NCI-H526 (cell line): ENCODE data around the gene EPHB6.

ENCODE experiments used
- DNase-seq, 2 experiments: peaks; one replicate each; lab custom pipeline; 2025; lab: John Stamatoyannopoulos, UW

Gene EPHB6

GRCh38 chr7:142835487-142835886 is 19.4 kb upstream of the EPHB6 start:
- no peak for DNase-seq

GRCh38 chr7:142836426-142836825 is 18.4 kb upstream of the EPHB6 start:
- DNase-seq: no peak

- no peak for DNase-seq
These were observed 16.2 kb upstream of the EPHB6 start for GRCh38 chr7:142838461-142839213.

DNA sequence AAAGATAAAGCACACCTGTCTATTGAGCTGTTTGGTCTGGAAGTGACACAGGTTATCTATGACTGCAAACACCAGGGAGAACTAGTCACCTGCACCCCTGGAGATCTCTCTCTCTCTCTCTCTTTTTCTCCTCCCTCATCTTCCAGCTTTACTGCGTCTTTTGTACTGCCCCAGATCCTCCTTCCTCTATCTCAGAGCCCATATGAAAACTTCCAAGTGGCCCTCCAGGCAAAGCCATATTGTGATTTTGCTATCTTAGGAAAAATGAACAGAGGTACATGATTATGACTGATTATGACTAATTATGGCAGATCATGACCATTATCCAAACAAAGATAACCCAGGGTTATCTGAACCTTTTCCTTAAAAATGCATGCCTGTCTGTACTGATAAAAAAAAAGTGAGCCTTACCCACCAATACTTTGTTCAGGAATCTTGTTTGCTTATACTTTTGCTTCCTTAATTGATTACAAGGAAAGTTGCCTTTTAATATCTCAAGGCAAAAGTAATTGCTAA is 12.6 kb upstream of the EPHB6 start:
- no peak for DNase-seq

- DNase-seq: no peak
These were observed 7.5 kb upstream of the EPHB6 start for GRCh38 chr7:142847353-142847752.

- DNase-seq: no peak
These were observed 3.6 kb upstream of the EPHB6 start for GRCh38 chr7:142851269-142851668.

- no peak for DNase-seq
These were observed 3.0 kb upstream of the EPHB6 start for GRCh38 chr7:142851919-142852318.

DNA sequence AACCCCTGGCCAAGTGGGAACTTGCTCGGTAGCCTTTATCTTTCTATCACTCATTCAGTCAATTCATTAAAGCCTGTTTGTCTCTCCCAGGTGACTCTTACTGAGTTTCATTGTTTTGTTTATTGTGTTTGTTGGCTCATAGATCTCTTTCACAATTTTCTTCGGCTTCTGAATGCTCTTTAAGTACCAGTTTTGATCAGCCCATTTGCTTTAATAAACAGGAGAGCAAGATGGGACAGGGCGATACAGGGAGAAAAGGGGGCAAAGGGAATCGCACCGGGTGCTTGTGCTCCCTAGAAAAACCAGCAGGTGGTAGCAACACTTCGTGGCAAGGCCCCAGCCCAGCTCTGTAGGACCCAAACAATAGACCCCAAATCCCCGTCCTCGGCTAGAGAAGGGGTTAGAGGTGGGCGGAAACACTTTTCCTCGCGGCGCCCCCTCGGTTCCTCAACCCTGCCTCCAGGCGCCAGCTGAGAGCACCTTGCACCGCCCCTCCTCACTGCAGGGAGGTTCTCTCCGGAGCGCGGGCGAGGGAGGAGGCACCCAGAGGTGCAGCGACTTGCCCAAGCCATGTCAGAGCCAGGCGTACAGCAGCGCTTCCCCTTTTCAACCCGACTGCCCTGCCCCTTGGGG is 1.0 kb upstream of the EPHB6 start:
- peak; percentile 58 to 85 for DNase-seq

DNA sequence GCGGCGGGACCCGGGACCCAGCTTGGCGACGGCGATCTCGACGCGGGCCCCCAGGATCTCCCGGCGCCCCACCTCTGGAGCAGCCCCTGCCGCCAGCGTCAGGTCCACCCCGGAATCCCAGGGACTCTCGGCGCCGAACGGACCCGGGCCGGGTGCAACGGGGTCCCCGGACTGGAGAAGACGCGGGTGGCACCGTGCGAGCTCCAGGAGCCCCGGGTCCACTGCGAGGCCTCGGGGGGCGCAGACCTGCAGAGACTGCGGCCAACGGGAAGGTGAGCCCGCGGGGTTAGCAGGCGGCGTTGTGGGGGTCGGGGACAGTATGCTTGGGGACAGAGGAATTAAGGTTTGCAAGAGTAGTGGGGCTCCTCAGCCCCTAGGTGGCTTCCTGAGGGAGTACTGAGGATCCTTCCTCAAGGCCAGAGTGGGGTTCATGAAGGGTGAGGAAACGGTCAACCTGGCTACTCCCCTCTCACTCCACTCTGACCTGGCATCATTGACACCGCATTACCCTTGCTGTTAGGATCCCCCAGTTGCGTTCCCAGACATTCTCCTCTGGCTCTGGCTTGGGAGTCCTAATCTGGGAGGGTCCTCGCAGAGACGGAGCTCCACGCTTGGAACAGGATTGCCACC is 353 bp downstream of the EPHB6 start:
- DNase-seq: no peak

DNA sequence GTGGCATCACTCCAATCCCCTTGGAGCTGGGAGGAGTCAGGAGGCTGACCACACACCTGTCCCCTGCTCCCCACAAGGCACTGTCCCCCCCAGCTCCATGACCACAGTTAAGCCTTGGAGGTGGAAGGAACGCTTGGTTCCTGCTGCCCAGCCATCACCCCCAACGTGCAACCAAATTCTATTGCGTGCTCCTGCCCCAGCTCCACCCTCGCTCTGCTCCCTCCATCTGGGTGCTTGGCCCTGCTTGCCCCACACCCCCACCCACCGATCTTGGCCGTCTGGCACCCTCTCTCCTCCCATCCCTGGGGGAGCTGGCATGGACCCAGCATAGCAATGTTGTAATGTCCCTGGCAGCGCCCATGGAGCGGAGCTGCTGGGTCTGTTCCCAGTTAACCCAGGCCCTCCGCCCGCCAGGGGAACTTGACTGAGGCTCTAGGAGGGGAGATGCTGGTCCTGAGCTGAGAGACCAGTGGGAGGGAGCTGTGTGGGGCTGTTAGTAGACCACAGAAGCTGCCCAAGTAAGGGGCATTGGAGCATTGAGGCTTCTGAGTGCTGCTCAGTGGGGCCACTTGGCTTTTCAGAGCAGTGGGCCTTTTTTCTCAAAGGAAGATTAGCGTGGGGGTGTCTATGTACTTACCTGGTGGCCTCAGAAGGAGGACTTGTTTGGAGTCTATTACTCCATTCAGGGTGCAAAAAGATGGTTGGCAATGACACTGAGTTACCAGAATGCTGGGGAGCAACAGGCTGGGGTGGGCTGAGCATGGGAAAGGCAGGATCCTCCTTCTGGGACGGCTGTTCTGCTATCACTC is 1.1 kb downstream of the EPHB6 start:
- no peak for DNase-seq

GRCh38 chr7:142856565-142857245 is 1.8 kb downstream of the EPHB6 start:
- DNase-seq: no peak

DNA sequence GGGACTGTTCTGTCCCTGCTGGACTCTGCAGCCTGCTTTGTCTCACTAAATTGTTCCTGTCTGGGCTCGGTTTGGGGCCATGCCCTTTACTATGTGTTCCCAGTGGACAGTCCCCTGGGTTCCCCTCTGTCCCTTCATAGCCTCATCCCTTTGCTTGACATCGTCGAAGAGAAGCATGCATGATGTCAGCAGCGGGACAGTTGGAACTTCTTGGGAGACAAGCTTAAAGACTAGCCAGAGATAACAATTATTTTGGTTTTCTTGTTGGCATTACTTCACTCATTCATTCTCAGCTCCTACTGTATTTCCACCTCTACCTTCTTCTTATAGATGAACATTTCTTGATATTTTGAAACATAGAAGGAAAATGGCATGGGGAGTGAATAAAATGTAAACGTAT is 2.7 kb downstream of the EPHB6 start:
- DNase-seq: no peak

GRCh38 chr7:142859411-142859810 is 4.5 kb downstream of the EPHB6 start:
- DNase-seq: no peak

GRCh38 chr7:142859829-142860228 is 5.0 kb downstream of the EPHB6 start:
- DNase-seq: no peak

- DNase-seq: no peak
These were observed 6.1 kb downstream of the EPHB6 start for GRCh38 chr7:142860968-142861367.

GRCh38 chr7:142862351-142862750 is 7.5 kb downstream of the EPHB6 start:
- DNase-seq: no peak

GRCh38 chr7:142862786-142863400 is 8.0 kb downstream of the EPHB6 start:
- no peak for DNase-seq

DNA sequence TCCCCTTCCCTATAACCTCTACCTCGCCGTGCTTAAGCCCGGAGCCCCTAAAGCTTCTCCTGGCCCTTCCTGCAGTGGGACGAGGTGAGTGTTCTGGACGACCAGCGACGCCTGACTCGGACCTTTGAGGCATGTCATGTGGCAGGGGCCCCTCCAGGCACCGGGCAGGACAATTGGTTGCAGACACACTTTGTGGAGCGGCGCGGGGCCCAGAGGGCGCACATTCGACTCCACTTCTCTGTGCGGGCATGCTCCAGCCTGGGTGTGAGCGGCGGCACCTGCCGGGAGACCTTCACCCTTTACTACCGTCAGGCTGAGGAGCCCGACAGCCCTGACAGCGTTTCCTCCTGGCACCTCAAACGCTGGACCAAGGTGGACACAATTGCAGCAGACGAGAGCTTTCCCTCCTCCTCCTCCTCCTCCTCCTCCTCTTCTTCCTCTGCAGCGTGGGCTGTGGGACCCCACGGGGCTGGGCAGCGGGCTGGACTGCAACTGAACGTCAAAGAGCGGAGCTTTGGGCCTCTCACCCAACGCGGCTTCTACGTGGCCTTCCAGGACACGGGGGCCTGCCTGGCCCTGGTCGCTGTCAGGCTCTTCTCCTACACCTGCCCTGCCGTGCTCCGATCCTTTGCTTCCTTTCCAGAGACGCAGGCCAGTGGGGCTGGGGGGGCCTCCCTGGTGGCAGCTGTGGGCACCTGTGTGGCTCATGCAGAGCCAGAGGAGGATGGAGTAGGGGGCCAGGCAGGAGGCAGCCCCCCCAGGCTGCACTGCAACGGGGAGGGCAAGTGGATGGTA is 9.2 kb downstream of the EPHB6 start:
- DNase-seq: no peak

DNA sequence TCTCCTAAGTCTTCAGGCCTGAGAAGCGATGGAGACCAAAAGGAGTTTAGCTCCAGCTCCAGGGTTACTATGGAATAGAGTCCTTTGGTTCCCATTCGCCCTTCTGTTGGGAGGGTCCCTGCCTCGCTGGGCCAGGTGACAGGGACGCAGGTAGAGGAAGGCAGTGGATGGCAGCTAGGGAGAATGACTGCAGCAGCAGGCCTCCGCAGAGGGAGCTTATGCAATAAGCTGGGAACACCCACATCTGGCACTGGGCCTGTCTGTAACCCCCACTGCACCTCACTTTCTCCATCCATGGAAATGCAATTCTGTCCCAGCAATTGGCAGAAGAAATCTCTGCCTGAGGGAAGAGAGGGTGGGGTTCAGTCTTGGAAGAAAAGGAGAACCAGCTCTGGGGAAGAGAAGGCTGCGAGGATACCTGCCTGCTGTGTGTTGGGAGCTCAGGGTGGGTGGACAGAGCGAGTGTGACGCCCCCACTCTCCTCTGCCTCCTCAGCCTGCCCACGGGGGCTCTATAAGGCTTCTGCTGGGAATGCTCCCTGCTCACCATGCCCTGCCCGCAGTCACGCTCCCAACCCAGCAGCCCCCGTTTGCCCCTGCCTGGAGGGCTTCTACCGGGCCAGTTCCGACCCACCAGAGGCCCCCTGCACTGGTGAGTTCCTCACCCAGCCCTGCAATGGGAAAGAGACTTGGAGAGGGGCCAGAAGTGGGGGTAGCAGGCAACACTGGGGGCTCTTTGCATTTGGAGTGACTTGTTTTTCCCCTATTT is 10.3 kb downstream of the EPHB6 start:
- DNase-seq: no peak

DNA sequence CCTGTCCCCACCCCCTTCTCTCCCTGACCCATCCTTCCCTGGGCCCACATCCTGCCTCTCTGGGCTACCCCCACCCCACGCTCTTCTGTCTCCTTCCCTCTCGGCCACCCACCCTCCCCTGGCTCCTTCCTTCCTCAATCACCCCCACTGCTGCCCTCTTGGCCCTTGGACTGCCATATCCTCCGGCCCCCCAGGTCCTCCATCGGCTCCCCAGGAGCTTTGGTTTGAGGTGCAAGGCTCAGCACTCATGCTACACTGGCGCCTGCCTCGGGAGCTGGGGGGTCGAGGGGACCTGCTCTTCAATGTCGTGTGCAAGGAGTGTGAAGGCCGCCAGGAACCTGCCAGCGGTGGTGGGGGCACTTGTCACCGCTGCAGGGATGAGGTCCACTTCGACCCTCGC is 10.9 kb downstream of the EPHB6 start:
- no peak for DNase-seq
